ENCODE measurements around the gene EFEMP1. TPM values are rescaled to one million over a fixed set of nuclear protein-coding genes. Genes with fewer than 3 reads are reported as not detected.

EFEMP1 gene
- total RNA-seq, 1 experiment from 2014 or later: not detected

DNA sequence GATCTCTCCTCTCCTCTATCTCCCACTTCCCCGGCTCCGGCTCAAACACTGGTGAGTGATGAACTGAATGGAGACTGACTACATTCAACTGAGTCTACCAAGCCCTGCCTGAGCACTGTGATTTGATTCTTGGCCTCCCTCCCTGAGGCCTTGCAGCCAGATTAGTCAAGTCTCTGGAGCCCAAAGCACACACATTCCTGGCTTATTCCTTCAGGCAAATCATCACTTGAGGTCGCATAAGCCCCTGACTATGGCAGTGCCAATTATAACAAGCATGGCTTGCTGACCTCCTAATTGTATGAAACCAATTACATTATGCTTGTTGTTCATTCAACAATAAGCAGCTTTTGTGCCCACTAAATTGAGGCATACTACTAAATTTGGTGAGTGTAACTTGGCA lies 34.6 kb downstream of the EFEMP1 start:
- ChIA-PET CTCF (no interaction called here), POLR2A (no interaction called here)
- Histone ChIP-seq H3K4me1 (no peaks in the 10 kb centered on the region), H3K27me3 (replicated peaks; ENCODE audit: control insufficient read depth, insufficient read depth, low read length) (no peaks in the 10 kb centered on the region), H3K9me3 (no peaks in the 10 kb centered on the region), H3K36me3 (ENCODE audit: control insufficient read depth, insufficient read depth, low read length) (no peaks in the 10 kb centered on the region), H3K4me3 (ENCODE audit: low read depth, low read length) (no peak overlapping the region)
- Mint-ChIP-seq H3K27me3 (ENCODE audit: insufficient read depth, unreplicated experiment) (no peaks in the 10 kb centered on the region), H3K36me3 (ENCODE audit: insufficient read depth, unreplicated experiment) (no peaks in the 10 kb centered on the region), H3K4me1 (ENCODE audit: low read depth, unreplicated experiment) (peaks cover 9% of the 10 kb centered on the region), H3K9me3 (ENCODE audit: unreplicated experiment) (no peaks in the 10 kb centered on the region), H3K27ac (ENCODE audit: unreplicated experiment) (no peak overlapping the region), H3K4me3 (ENCODE audit: unreplicated experiment) (no peak overlapping the region)
- BruUV-seq (replicated peaks): no TSS peak
- no peak for DNase-seq
- intact Hi-C loops (cut with micrococcal nuclease; ENCODE audit: unreplicated experiment): no loop called here
- TF ChIP-seq, protein P1, sequence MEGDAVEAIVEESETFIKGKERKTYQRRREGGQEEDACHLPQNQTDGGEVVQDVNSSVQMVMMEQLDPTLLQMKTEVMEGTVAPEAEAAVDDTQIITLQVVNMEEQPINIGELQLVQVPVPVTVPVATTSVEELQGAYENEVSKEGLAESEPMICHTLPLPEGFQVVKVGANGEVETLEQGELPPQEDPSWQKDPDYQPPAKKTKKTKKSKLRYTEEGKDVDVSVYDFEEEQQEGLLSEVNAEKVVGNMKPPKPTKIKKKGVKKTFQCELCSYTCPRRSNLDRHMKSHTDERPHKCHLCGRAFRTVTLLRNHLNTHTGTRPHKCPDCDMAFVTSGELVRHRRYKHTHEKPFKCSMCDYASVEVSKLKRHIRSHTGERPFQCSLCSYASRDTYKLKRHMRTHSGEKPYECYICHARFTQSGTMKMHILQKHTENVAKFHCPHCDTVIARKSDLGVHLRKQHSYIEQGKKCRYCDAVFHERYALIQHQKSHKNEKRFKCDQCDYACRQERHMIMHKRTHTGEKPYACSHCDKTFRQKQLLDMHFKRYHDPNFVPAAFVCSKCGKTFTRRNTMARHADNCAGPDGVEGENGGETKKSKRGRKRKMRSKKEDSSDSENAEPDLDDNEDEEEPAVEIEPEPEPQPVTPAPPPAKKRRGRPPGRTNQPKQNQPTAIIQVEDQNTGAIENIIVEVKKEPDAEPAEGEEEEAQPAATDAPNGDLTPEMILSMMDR (IDR thresholded peaks at IDR 0.05; ENCODE audit: insufficient read depth in 1 of 2, low read depth in 1 of 2, low read length in 1 of 2, severe bottlenecking in 1 of 2, unreplicated experiment in 1 of 2): no peak

DNA sequence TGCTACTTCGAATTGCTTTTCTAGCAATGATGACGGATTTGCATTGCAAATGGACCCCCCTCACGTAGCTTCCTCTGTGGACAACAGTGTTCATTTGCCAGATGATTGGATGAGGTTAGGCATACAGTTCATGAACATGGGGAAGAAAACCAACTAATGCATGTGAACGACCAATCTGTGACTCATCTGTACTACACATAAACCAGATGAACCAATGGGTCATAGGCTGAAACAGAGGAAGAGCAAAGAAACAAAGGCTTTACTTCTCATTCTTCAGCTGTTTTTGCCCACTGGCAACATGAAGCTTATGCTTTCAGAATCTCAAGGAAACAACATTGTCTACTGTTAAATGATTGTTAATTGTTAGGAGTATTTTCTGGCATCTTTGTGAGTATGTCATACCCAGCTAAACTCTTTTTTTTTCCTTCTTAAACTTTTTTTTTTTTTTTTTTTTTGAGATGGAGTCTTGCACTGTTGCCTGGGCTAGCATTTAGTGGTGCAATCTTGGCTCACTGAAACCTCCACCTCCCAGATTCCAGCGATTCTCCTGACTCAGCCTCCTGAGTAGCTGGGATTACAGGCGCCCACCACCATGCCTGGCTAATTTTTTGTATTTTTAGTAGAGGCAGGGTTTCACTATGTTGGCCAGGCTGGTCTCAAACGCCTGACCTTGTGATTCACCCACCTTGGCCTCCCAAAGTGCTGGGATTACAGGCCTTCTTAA lies 35.5 kb downstream of the EFEMP1 start:
- Mint-ChIP-seq H3K27me3 (ENCODE audit: insufficient read depth, unreplicated experiment) (no peaks in the 10 kb centered on the region), H3K4me3 (ENCODE audit: unreplicated experiment) (no peak overlapping the region), H3K27ac (ENCODE audit: unreplicated experiment) (no peak overlapping the region), H3K9me3 (ENCODE audit: unreplicated experiment) (no peaks in the 10 kb centered on the region), H3K36me3 (ENCODE audit: insufficient read depth, unreplicated experiment) (no peaks in the 10 kb centered on the region), H3K4me1 (ENCODE audit: low read depth, unreplicated experiment) (peaks cover 14% of the 10 kb centered on the region)
- ChIA-PET CTCF (no interaction called here), POLR2A (no interaction called here)
- no peaks in the 10 kb centered on the region for H3K27me3 ChIP-seq (replicated peaks; ENCODE audit: control insufficient read depth, insufficient read depth, low read length)
- H3K4me1 ChIP-seq: no peaks in the 10 kb centered on the region
- H3K4me3 ChIP-seq (ENCODE audit: low read depth, low read length): no peak overlapping the region
- intact Hi-C loops (cut with micrococcal nuclease; ENCODE audit: unreplicated experiment): no loop called here
- BruUV-seq (replicated peaks): no TSS peak
- DNase-seq: no peak
- TF ChIP-seq, protein P1 (IDR thresholded peaks at IDR 0.05; ENCODE audit: insufficient read depth in 1 of 2, low read depth in 1 of 2, low read length in 1 of 2, severe bottlenecking in 1 of 2, unreplicated experiment in 1 of 2): no peak
- no peaks in the 10 kb centered on the region for H3K9me3 ChIP-seq
- no peaks in the 10 kb centered on the region for H3K36me3 ChIP-seq (ENCODE audit: control insufficient read depth, insufficient read depth, low read length)

DNA sequence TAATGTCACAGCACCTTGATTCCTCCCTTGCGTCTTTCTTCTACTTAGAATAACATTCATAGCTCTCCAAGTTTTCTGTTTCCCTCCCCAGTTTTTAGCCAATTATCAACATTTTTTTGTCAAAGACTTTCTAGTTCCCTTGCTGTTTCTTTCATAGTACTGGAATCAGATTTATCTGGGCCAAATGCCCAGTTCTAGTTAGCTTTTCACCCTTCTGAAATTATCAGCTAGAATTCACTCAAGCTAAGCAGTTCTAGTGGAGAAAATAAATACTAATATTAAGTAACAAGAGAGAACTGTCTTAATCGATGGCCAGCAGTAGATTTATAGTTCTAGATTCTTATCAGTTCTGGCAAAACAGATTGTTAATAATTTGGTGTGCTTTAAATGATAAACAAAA lies 36.2 kb downstream of the EFEMP1 start:
- Mint-ChIP-seq H3K4me1 (ENCODE audit: low read depth, unreplicated experiment) (peaks cover 14% of the 10 kb centered on the region), H3K27me3 (ENCODE audit: insufficient read depth, unreplicated experiment) (no peaks in the 10 kb centered on the region), H3K4me3 (ENCODE audit: unreplicated experiment) (no peak overlapping the region), H3K9me3 (ENCODE audit: unreplicated experiment) (no peaks in the 10 kb centered on the region), H3K27ac (ENCODE audit: unreplicated experiment) (no peak overlapping the region), H3K36me3 (ENCODE audit: insufficient read depth, unreplicated experiment) (no peaks in the 10 kb centered on the region)
- H3K27me3 ChIP-seq (replicated peaks; ENCODE audit: control insufficient read depth, insufficient read depth, low read length): no peaks in the 10 kb centered on the region
- H3K4me1 ChIP-seq: no peaks in the 10 kb centered on the region
- CTCF ChIA-PET: no interaction called here
- DNase-seq: no peak
- H3K4me3 ChIP-seq (ENCODE audit: low read depth, low read length): no peak overlapping the region
- BruUV-seq (replicated peaks): no TSS peak
- no peaks in the 10 kb centered on the region for H3K9me3 ChIP-seq
- POLR2A ChIA-PET: no interaction called here
- TF ChIP-seq, protein P1 (IDR thresholded peaks at IDR 0.05; ENCODE audit: insufficient read depth in 1 of 2, low read depth in 1 of 2, low read length in 1 of 2, severe bottlenecking in 1 of 2, unreplicated experiment in 1 of 2): no peak
- intact Hi-C loops (cut with micrococcal nuclease; ENCODE audit: unreplicated experiment): no loop called here
- H3K36me3 ChIP-seq (ENCODE audit: control insufficient read depth, insufficient read depth, low read length): no peaks in the 10 kb centered on the region
